Endometrial microvascular endothelial cells (primary cell): Measurements from ENCODE around the gene LAMTOR2. TPM values are rescaled to one million over a fixed set of nuclear protein-coding genes. Genes with fewer than 3 reads are reported as not detected.
"Not testable (repeated sequence)": the region's sequence is repeated elsewhere in the genome, so short reads cannot be mapped to it uniquely, and the experiment has no call there.

Experiments
- in situ Hi-C: cut with HindIII; loops from 2 replicates; pipeline ENCODE4 v1.10.0; 2017; ENCODE audit warnings: low sequenced_read_pairs, low pct_unique_long_range_greater_than_20kb; ENCODE audit errors: inconsistent ontology term
- total RNA-seq: library from RNA; depleted of rRNA; stranded (reverse); fragments of >200 nt; gene quantifications from one replicate; pipeline ENCODE4 v1.2.3, GENCODE V29; 2015; ENCODE audit errors: inconsistent ontology term

LAMTOR2 gene
- total RNA-seq = 67.5 TPM

- in situ Hi-C loops = no loop called here
These were observed at the start of gene LAMTOR2 for GRCh38 chr1:156054500-156055280. Gene LAMTOR2, plus strand, starts transcription at chr1:156054782. Its CDS starts 108 bp downstream, at chr1:156054890.

- in situ Hi-C loops = no loop called here
These were observed 49.6 kb upstream of the LAMTOR2 start for GRCh38 chr1:156004843-156005584.

GRCh38 chr1:156006666-156007376, 47.8 kb upstream of the LAMTOR2 start:
- in situ Hi-C loops = no loop called here

GRCh38 chr1:156009404-156009803, 45.2 kb upstream of the LAMTOR2 start:
- in situ Hi-C loops = no loop called here

- in situ Hi-C loops = no loop called here
These were observed 42.3 kb upstream of the LAMTOR2 start for GRCh38 chr1:156012051-156012817.

GRCh38 chr1:156014829-156015228, 39.8 kb upstream of the LAMTOR2 start:
- in situ Hi-C loops = no loop called here

GRCh38 chr1:156019946-156020292, 34.7 kb upstream of the LAMTOR2 start:
- in situ Hi-C loops = no loop called here

GRCh38 chr1:156020293-156021092, 34.1 kb upstream of the LAMTOR2 start, which contains the start of gene SSR2:
Gene SSR2, minus strand, starts transcription at chr1:156020951. Its CDS starts 784 bp downstream, at chr1:156020167.
- in situ Hi-C loops = no loop called here

GRCh38 chr1:156021093-156021428, 33.5 kb upstream of the LAMTOR2 start:
- in situ Hi-C loops = no loop called here

- in situ Hi-C loops = no loop called here
These were observed 32.6 kb upstream of the LAMTOR2 start for GRCh38 chr1:156021954-156022353.

- in situ Hi-C loops = no loop called here
These were observed 29.8 kb upstream of the LAMTOR2 start for GRCh38 chr1:156024801-156025200.

- in situ Hi-C loops = no loop called here
These were observed 28.7 kb upstream of the LAMTOR2 start for GRCh38 chr1:156025876-156026275.

GRCh38 chr1:156026588-156026987, 28.0 kb upstream of the LAMTOR2 start:
- in situ Hi-C loops = no loop called here

GRCh38 chr1:156033011-156033410, 21.6 kb upstream of the LAMTOR2 start:
- in situ Hi-C loops = no loop called here

GRCh38 chr1:156034991-156035390, 19.6 kb upstream of the LAMTOR2 start:
- in situ Hi-C loops = not testable (repeated sequence)

GRCh38 chr1:156042828-156043227, 11.8 kb upstream of the LAMTOR2 start:
- in situ Hi-C loops = no loop called here

GRCh38 chr1:156045076-156045475, 9.5 kb upstream of the LAMTOR2 start:
- in situ Hi-C loops = no loop called here

GRCh38 chr1:156048663-156049258, 5.8 kb upstream of the LAMTOR2 start:
- in situ Hi-C loops = no loop called here
